Naive thymus-derived CD8-positive, alpha-beta T cell (primary cell): ENCODE data around the gene GNG13. TPM values are rescaled to one million over a fixed set of nuclear protein-coding genes. Genes with fewer than 3 reads are reported as not detected.
A peak's percentile ranks its signal among the peaks of the same experiment; 100 is the strongest.

Source experiments
- ATAC-seq, 2 donors: fragments of 150-1000 bp; cut with Tn5 transposase in 1 of 2; sonication (Bioruptor Pico), chemical (Tn5 transposase) in 1 of 2; 1 replicate in 1 of 2; 2 replicates in 1 of 2; pipeline ENCODE4 v1.10.0; 2021; ENCODE audit warnings: mild to moderate bottlenecking in 2 of 2, moderate library complexity in 2 of 2
- POLR2A ChIA-PET: fragments of 350-600 bp; sonication (Branson Sonifier 250); formaldehyde crosslinking; loops from one replicate; lab custom pipeline; 2021; ENCODE audit warnings: antibody characterized with exemption; lab: Charles Lee
- DNase-seq, 10 donors: peaks; one replicate each; pipeline versions ENCODE4 v3.0.0 to v3.0.0-alpha.2; 2020 to 2022
- H3K27ac Mint-ChIP-seq, 10 donors: one replicate each; pipeline ENCODE4 v1.8.0; 2020 to 2022; ENCODE audit warnings: mild to moderate bottlenecking in 10 of 10, mixed read lengths in 10 of 10, moderate library complexity in 4 of 10, inconsistent platforms in 1 of 10
- H3K27me3 Mint-ChIP-seq, 5 donors: one replicate each; pipeline ENCODE4 v1.8.0; 2021 to 2022; ENCODE audit warnings: mixed read lengths in 5 of 5
- H3K36me3 Mint-ChIP-seq, 3 donors: one replicate each; pipeline ENCODE4 v1.8.0; 2020 to 2022; ENCODE audit warnings: mixed read lengths in 3 of 3, mild to moderate bottlenecking in 2 of 3, inconsistent platforms in 1 of 3
- H3K4me1 Mint-ChIP-seq, 4 donors: one replicate each; pipeline ENCODE4 v1.8.0; 2021 to 2022; ENCODE audit warnings: mixed read lengths in 4 of 4
- H3K4me3 Mint-ChIP-seq, 10 donors: one replicate each; pipeline ENCODE4 v1.8.0; 2020 to 2022; ENCODE audit warnings: mild to moderate bottlenecking in 10 of 10, mixed read lengths in 10 of 10, moderate library complexity in 6 of 10, inconsistent platforms in 1 of 10
- H3K9me3 Mint-ChIP-seq, 9 donors: one replicate each; pipeline ENCODE4 v1.8.0; 2020 to 2022; ENCODE audit warnings: mixed read lengths in 9 of 9, mild to moderate bottlenecking in 3 of 9, inconsistent platforms in 1 of 9, moderate library complexity in 1 of 9
- polyA plus RNA-seq, 3 donors: library from polyadenylated mRNA; unstranded; fragments of 300-500 nt; fragmentation: Illumina TruSeq; gene quantifications; one replicate each; pipeline ENCODE4 v1.2.3, GENCODE V29; 2021
- total RNA-seq, 8 experiments: library from RNA in 2 of 8; stranded (reverse) in 2 of 8; gene quantifications; one replicate each; pipeline ENCODE4 v1.2.3 and lab custom pipeline; 2021 to 2026

Gene GNG13
- total and polyA plus RNA-seq, 5 experiments from 2014 or later: not detected

DNA sequence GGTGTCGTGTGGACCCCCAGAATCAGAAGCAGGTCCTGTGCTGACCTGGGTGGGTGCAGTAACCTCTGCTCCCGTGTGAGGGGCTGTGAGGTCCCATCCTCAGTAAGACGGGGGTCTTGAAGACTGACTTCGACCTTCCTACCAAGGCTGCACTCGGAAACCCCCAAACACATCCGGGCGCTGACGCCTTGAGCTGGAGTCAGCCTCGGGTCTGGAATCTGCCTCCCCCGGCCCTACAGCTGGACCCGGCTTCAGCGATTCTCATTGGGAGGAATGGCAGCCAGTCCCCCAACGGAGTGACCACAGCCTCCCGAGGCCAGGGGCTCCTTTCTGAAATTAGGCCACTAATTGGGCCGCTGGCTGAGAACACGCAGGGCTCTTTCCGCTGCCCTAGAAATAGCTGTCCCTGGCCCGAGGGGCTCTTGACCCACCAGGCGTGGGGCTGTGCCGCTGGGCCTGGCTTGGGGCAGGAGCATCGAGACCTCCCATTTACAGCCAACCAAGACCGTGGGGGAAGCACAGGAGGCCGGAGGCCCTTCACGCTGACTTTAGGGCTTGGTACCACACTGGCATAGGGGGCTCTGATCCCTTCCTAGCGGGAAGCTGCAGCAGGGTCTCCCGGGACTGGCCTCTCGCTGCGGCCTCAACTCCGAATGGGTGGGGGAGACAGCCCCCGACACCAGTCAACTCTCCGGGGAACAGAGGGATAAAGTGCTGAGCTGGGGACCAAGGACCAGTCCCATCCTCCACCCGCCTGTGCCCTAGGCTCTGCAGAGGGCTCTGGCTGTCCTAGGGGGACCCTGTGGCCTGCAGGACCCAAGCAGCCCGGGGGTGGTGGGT lies 2.6 kb upstream of the GNG13 start:
- no peak overlapping the region for H3K27ac Mint-ChIP-seq
- peaks cover 0 to 33% (median 5%) of the 10 kb centered on the region in 5 donors for H3K27me3 Mint-ChIP-seq
- POLR2A ChIA-PET: no interaction called here

DNA sequence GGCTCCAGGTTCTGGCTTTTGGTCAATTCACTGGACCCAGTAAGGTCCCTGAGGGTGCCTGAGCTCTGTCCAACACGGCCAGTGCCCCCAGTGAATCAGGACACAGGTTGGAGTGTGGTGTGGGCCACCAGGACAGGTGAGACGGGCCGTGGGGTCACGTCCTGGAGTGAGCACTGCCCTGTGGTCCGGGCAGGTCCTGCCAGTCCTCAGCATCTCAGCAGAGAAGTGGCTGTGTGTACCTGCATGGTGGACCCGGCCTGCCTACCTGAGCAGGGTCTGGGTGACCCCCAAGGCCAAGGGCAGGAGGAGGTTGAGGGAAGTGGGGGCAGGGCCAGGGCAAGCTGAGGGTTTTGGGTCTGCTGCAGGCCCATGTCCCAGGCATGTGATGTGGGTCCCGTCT lies 1.9 kb upstream of the GNG13 start:
- no peak for DNase-seq
- Mint-ChIP-seq H3K4me3 (no peak overlapping the region), H3K4me1 (peaks cover 0 to 2% (median 1%) of the 10 kb centered on the region in 4 donors), H3K27me3 (peaks cover 0 to 35% (median 5%) of the 10 kb centered on the region in 5 donors), H3K27ac (no peak overlapping the region), H3K9me3 (peaks cover 0 to 3% (median 0%) of the 10 kb centered on the region in 9 donors), H3K36me3 (peaks cover 0 to 2% (median 0%) of the 10 kb centered on the region in 3 donors)
- ATAC-seq: no peak
- POLR2A ChIA-PET: no interaction called here

More for the DNA sequence above, 2.6 kb upstream of the GNG13 start:
- Mint-ChIP-seq H3K36me3 (no peaks in the 10 kb centered on the region), H3K4me1 (peaks cover 4 to 7% (median 6%) of the 10 kb centered on the region in 4 donors), H3K9me3 (no peaks in the 10 kb centered on the region), H3K4me3 (no peak overlapping the region)
- DNase-seq: no peak
- no peak for ATAC-seq

DNA sequence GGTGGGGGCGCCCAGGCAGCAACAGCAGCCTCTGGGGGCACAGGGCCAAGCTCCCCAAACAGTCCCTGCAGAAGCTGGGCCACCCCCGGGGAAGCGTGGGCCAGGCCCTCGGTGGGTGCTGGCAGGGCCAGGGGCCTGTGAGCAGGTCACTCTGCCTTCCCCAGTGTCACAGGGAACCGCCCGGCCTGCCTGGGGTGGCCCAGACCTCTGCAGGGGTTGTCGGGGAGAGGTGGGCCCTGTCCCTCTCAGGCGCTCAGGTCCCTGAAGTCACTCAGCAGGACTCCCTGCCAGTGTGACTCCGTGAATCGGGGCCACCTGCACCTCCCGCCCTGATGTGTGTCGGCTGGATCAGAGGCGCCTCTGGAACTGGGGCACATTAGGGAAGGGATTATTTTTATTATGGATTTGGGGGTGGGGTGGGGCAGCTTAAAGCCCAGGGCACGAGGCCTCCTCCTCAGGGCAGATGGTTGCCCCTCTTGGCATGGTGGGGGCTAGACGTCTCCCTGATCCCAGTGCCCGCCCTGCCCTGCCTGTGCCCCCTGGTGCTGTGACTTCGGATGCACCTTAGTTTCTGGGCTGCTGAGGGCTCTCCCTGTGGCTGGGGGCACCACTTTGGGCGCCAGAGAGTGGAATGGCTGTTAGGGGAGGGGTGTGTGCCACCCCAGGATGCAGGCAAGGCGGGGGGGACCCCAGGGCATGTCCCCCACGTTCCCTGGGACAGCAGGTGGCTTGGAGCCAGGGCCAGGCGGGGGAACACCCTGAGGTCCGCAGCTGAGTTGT lies 1.2 kb upstream of the GNG13 start:
- peaks cover 0 to 2% (median 0%) of the 10 kb centered on the region in 3 donors for H3K36me3 Mint-ChIP-seq
- POLR2A ChIA-PET: no interaction called here
- peaks cover 0 to 2% (median 0%) of the 10 kb centered on the region in 4 donors for H3K4me1 Mint-ChIP-seq
- H3K4me3 Mint-ChIP-seq: no peak overlapping the region
- ATAC-seq (peak in 1 of 2 donors; percentile 17), DNase-seq (no peak)
- H3K27me3 Mint-ChIP-seq: peaks cover 0 to 35% (median 5%) of the 10 kb centered on the region in 5 donors
- no peak overlapping the region for H3K27ac Mint-ChIP-seq
- peaks cover 0 to 3% (median 0%) of the 10 kb centered on the region in 9 donors for H3K9me3 Mint-ChIP-seq

DNA sequence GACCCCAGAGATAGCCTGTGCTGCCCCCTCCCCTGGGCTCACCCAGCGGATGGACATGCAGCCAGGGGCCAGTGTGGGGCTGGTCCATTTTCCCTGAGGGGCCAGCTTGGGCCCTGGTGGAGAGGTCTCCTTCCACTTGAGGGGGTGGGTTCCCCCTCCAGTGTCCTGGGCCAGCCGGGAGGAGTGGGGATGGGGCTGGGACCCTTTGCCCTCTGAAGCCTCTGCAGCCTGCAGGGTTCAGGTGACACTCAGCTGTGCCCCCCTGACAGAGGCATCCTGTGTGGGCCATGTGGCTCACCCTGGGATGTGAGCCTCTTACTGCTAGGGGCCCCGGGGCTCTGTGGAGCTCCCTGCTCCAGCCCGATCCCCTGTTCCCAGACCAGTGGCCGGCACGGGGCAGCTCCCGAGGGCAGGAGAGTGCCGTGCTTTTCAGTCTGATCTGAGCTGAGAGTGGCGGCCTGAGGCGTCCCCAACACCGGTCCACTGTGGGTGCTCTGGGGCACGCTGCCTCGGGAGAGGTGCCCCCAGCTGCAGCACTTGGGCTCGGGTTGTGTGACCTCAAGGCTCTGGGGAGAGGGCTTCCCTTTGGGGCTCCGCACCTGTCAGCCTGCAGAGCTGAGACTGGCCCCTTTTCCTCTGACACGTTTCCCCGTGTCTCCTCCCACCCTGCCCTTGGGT lies 439 bp upstream of the GNG13 start:
- H3K36me3 Mint-ChIP-seq: peaks cover 0 to 2% (median 0%) of the 10 kb centered on the region in 3 donors
- no peak overlapping the region for H3K4me3 Mint-ChIP-seq
- peaks cover 0 to 3% (median 0%) of the 10 kb centered on the region in 9 donors for H3K9me3 Mint-ChIP-seq
- DNase-seq (no peak), ATAC-seq (peak in 1 of 2 donors; percentile 15)
- H3K27me3 Mint-ChIP-seq: peaks cover 0 to 35% (median 5%) of the 10 kb centered on the region in 5 donors
- no peak overlapping the region for H3K27ac Mint-ChIP-seq
- peaks cover 0 to 1% (median 0%) of the 10 kb centered on the region in 4 donors for H3K4me1 Mint-ChIP-seq
- POLR2A ChIA-PET: no interaction called here

DNA sequence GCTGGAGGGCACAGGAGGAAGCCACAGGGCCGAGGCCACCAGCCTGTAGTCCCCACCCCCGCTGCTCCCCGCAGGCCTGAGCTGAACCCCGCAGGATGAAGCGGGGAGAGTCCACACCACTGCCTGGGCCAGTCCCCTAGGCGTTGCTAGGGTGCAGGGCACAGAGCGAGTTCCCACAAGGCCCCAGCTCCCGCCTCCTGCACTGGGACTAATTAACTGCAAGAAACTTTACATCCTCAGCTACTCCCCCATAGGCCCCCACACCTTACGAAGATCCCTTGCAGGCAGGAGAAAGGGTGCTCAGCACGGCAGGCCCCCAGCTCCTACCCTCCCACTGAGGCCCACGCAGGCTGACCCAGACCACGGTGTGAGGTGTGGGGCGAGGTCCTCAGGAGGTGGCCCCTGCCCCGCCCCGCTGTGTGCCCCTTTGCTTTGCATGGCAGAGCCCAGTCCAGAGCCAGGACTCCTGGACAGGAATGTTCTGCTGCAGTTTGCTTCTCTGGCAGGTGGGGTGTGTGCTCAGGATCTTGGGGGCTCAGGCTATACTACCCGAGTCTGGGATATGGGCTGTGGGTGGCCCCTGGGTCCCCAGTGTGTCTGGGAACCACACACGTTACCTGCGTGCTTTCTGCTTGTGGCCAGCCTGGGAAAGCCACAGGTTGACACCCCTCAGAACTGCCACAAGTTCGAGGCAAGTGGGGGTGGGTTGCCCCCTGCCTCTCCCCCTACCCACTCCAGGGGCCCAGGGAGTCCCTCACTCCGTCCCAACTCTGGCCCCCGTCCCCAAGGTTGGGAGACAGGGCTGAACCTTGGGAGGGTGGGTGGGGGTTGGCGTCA lies 1.2 kb downstream of the GNG13 start:
- POLR2A ChIA-PET: no interaction called here
- Mint-ChIP-seq H3K27me3 (peaks cover 0 to 35% (median 5%) of the 10 kb centered on the region in 5 donors), H3K27ac (no peak overlapping the region), H3K4me3 (no peak overlapping the region), H3K9me3 (peaks cover 0 to 3% (median 0%) of the 10 kb centered on the region in 9 donors), H3K36me3 (peaks cover 0 to 2% (median 0%) of the 10 kb centered on the region in 3 donors), H3K4me1 (peaks cover 0 to 2% (median under 1%) of the 10 kb centered on the region in 4 donors)
- ATAC-seq: no peak
- no peak for DNase-seq

DNA sequence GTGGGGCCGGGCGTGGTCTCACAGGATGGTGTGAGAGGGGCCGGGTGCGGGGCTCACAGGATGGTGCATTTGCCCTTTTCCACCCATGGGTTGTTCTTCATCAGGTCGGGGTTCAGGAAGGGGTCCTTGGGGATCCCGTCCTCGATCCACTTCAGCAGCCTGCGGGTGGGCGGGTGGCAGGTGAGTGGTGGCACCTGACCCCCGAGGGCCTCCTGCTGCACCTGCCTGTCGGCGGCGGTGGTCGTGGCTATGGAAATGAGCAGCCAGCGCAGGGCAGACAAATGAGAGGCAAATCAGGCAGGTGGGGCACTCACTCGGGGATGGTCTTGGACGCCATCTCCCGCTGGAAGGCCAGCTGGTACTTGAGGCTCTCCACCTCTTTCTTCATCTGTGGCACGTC lies 1.9 kb downstream of the GNG13 start:
- no peak overlapping the region for H3K4me3 Mint-ChIP-seq
- no peak for ATAC-seq
- DNase-seq: no peak
- peaks cover 0 to 2% (median 0%) of the 10 kb centered on the region in 3 donors for H3K36me3 Mint-ChIP-seq
- peaks cover 0 to 3% (median 0%) of the 10 kb centered on the region in 9 donors for H3K9me3 Mint-ChIP-seq
- POLR2A ChIA-PET: no interaction called here
- H3K27me3 Mint-ChIP-seq: peaks cover 0 to 35% (median 5%) of the 10 kb centered on the region in 5 donors
- peaks cover 0 to 2% (median under 1%) of the 10 kb centered on the region in 4 donors for H3K4me1 Mint-ChIP-seq
- H3K27ac Mint-ChIP-seq: no peak overlapping the region

DNA sequence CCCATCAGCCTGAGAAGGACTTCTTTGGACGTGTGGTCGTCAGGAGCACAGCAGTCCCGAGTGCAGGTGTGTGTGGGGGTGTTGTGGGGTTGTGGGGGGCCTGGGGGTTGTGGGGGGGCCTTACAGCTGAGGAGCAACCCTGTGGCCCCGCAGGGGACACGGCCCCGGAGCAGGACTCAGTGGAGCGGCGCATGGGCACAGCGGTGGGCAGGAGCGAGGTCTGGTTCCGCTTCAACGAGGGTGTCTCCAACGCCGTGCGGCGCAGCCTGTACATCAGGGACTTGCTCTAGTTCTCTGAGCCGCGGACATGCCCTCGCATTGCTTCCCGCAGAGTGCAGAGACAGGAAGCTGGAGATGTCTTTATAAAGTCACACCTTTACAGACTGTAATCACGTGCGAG lies 2.8 kb downstream of the GNG13 start:
- Mint-ChIP-seq H3K4me3 (no peak overlapping the region), H3K27me3 (peaks cover 0 to 32% (median 5%) of the 10 kb centered on the region in 5 donors), H3K36me3 (peaks cover 0 to 2% (median 0%) of the 10 kb centered on the region in 3 donors), H3K27ac (no peak overlapping the region), H3K4me1 (peaks cover 0 to 2% (median under 1%) of the 10 kb centered on the region in 4 donors), H3K9me3 (peaks cover 0 to 3% (median 0%) of the 10 kb centered on the region in 9 donors)
- POLR2A ChIA-PET: interaction anchor here (0.6 kb wide), 1 partner anchor 11 kb away, joined by 3 read pairs; no protein-coding TSS in a partner anchor
- no peak for DNase-seq
- ATAC-seq: no peak

DNA sequence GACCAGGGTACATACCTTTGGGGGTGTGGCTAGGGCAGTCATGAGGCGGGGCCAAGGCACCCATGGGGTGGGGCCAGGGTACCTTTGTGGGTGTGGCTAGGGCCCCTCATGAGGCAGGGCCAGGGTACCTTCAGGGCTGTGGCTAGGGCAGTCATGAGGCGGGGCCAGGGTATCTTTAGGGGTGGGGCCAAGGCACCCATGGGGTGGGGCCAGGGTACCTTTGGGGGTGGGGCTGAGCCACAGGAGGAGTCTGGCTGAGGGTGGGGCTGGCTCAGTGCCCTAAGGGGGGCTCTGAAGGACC lies 3.5 kb downstream of the GNG13 start:
- Mint-ChIP-seq H3K4me3 (no peak overlapping the region), H3K27ac (no peak overlapping the region), H3K36me3 (peaks cover 0 to 2% (median 0%) of the 10 kb centered on the region in 3 donors), H3K9me3 (peaks cover 0 to 3% (median 0%) of the 10 kb centered on the region in 9 donors), H3K27me3 (peaks cover 0 to 26% (median 5%) of the 10 kb centered on the region in 5 donors), H3K4me1 (peaks cover 0 to 2% (median under 1%) of the 10 kb centered on the region in 4 donors)
- DNase-seq (no peak), ATAC-seq (no peak)
- POLR2A ChIA-PET: no interaction called here

DNA sequence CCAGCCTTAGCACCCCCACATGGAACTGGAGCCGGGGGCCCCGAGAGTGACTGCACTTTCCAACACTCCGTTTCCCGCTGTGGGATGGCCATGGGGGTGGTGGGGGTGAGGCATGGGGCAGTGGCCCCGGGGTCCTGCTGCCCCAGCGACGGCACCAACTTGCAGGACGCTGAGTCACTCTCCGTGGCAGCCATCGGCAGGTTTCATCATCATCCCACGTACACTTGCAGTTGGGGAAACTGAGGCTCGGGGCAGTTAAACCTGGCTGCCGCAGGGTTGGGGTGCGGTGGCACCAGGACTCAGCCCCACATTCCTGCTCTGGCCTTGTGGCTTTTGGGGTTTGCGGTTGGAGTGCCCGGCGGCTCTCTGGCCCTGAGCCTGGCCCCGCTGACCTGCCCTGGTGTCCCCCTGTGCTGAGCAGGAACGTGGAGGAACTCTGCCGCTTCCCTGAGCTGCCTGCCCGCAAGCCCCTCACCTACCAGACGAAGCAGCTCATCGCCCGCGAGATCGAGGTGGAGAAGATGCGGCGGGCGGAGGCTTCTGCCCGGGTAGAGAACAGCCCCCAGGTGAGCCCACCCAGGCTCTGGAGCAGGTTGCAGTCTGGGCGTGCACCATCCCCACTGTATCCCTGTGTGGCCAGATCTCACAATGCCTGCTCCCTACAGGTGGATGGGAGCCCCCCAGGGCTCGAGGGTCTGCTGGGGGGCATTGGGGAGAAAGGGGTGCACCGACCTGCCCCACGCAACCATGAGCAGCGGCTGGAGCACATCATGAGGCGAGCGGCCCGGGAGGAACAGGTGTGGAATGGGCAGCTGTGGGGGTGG lies 4.0 kb downstream of the GNG13 start:
- no peak for ATAC-seq
- POLR2A ChIA-PET: interaction anchor here (1.0 kb wide), 1 partner anchor 55 kb away, joined by 3 read pairs; no protein-coding TSS in a partner anchor
- Mint-ChIP-seq H3K4me1 (peaks cover 0 to 2% (median under 1%) of the 10 kb centered on the region in 4 donors), H3K27ac (no peak overlapping the region), H3K27me3 (peaks cover 0 to 21% (median 0%) of the 10 kb centered on the region in 5 donors), H3K9me3 (peaks cover 0 to 3% (median 0%) of the 10 kb centered on the region in 9 donors), H3K4me3 (peak overlapping the region in 1 of 10 donors; percentile 29), H3K36me3 (peaks cover 0 to 3% (median 0%) of the 10 kb centered on the region in 3 donors)
- DNase-seq: no peak

DNA sequence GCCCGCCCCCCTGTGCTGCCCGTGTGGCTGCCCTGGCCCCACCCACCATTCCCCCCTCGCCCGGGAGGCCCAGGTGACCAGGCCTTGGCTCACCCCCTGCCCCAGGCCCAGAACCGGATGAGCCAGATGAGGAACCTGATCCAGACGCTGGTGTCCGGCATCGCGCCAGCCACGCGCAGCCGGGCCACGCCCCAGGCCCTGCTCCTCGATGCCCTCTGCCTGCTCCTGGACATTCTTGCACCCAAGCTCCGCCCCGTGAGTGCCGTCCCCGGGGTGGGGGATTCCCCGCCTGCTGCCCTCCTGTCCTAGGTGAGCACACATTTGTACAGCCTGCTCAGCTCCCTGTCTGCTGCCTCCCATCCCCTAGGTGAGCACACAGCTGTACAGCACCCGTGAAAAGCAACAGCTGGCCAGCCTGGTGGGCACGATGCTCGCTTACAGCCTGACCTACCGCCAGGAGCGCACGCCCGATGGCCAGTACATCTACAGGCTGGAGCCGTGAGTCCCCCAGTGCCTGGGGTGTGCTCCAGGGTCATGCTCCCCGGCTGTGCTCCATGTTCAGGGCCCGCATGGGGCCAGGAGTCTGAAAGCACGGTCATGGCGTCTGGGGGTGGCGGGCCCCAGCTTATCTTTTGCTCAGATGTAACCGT lies 4.8 kb downstream of the GNG13 start:
- POLR2A ChIA-PET: interaction anchor here (1.0 kb wide), 1 partner anchor 54 kb away, joined by 3 read pairs; no protein-coding TSS in a partner anchor
- Mint-ChIP-seq H3K27me3 (peaks cover 0 to 15% (median 0%) of the 10 kb centered on the region in 5 donors), H3K4me1 (peaks cover 0 to 5% (median under 1%) of the 10 kb centered on the region in 4 donors), H3K36me3 (peaks cover 0 to 6% (median 0%) of the 10 kb centered on the region in 3 donors), H3K4me3 (no peak overlapping the region), H3K9me3 (peaks cover 0 to 3% (median 0%) of the 10 kb centered on the region in 9 donors), H3K27ac (peak overlapping the region in 1 of 10 donors; percentile 18)
- DNase-seq: no peak
- no peak for ATAC-seq
